Measurements from ENCODE around the gene GLE1.

DNA sequence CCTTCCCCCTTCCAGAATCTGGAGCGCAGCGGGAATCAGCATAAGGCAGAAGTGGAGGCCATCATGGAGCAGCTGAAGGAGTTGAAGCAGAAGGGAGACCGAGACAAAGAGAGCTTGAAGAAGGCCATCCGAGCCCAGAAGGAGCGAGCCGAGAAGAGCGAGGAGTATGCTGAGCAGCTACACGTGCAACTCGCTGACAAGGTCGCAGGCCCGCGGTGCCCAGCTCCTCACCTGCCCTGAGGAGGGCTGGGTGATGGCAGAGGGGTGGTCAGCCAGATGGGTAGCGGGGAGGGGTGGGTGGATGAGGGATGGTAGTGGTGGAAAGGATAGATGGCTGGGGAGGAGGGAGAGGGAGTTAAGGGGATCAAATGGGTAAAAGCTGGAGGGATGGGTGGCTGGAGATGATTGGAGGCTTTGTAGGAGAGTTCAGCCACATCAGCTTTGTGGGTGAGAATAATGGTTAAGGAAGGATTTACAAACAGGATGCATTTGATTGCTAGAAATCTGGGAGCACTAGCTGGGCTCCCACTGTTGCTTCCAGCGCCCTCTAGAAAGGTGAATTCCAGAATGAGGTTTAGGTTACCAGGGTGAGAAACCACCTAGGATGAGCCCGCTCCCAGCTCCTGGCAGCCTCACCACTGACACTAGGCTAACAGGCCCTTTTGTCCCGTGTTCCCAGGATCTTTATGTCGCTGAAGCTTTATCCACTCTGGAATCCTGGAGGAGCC, 19.7 kb upstream of the GLE1 start:
- TF ChIP-seq, protein P1, sequence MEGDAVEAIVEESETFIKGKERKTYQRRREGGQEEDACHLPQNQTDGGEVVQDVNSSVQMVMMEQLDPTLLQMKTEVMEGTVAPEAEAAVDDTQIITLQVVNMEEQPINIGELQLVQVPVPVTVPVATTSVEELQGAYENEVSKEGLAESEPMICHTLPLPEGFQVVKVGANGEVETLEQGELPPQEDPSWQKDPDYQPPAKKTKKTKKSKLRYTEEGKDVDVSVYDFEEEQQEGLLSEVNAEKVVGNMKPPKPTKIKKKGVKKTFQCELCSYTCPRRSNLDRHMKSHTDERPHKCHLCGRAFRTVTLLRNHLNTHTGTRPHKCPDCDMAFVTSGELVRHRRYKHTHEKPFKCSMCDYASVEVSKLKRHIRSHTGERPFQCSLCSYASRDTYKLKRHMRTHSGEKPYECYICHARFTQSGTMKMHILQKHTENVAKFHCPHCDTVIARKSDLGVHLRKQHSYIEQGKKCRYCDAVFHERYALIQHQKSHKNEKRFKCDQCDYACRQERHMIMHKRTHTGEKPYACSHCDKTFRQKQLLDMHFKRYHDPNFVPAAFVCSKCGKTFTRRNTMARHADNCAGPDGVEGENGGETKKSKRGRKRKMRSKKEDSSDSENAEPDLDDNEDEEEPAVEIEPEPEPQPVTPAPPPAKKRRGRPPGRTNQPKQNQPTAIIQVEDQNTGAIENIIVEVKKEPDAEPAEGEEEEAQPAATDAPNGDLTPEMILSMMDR (IDR thresholded peaks at IDR 0.05; ENCODE audit: low read depth, low read length) = no peak
- TF ChIP-seq MYC (IDR thresholded peaks at IDR 0.05; ENCODE audit: low read depth, low read length) (no peak), POLR2A (IDR thresholded peaks at IDR 0.05; ENCODE audit: extremely low read depth, insufficient read length) (no peak)
- TF ChIP-seq, protein P2, sequence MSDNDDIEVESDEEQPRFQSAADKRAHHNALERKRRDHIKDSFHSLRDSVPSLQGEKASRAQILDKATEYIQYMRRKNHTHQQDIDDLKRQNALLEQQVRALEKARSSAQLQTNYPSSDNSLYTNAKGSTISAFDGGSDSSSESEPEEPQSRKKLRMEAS (IDR thresholded peaks at IDR 0.05; ENCODE audit: low read depth, low read length) = no peak
